SK-N-SH (cell line): Measurements from ENCODE around the gene INSRR.

Source experiments
- CHD2 ChIP-seq: fragments of 150-350 bp; IDR thresholded peaks from 2 replicates; pipeline ENCODE4 v1.6.1; 2018; ENCODE audit warnings: low read length; ENCODE audit not compliant: partially characterized antibody
- EZH2phosphoT487 ChIP-seq: fragments of 200-600 bp; sonication (generic); IDR thresholded peaks from 2 replicates; pipeline ENCODE4 v1.6.1; 2017; ENCODE audit warnings: low read depth, mixed run types, mild to moderate bottlenecking, antibody characterized with exemption, moderate library complexity, borderline replicate concordance
- GATA2 ChIP-seq: sonication (generic); formaldehyde crosslinking; IDR thresholded peaks from 2 replicates; pipeline ENCODE4 v1.5.0; 2020; ENCODE audit warnings: mild to moderate bottlenecking, missing genetic modification reagents
- JUND ChIP-seq: IDR thresholded peaks from 2 replicates; pipeline ENCODE4 v1.4.0; 2012
- MAX ChIP-seq: IDR thresholded peaks from 2 replicates; pipeline ENCODE4 v1.4.0; 2012; ENCODE audit warnings: low read depth
- NFIC ChIP-seq: IDR thresholded peaks from 2 replicates; pipeline ENCODE4 v1.4.0; 2012; ENCODE audit warnings: borderline replicate concordance
- PBX3 ChIP-seq: IDR thresholded peaks from 2 replicates; pipeline ENCODE4; 2012
- RAD21 ChIP-seq: IDR thresholded peaks from 2 replicates; pipeline ENCODE4 v1.6.1; 2012; ENCODE audit warnings: mild to moderate bottlenecking, low read length
- REST ChIP-seq: IDR thresholded peaks from 2 replicates; pipeline ENCODE4 v1.6.1; 2012; ENCODE audit warnings: mild to moderate bottlenecking, low read depth, low read length, moderate library complexity
- TCF12 ChIP-seq: IDR thresholded peaks from 2 replicates; pipeline ENCODE4 v1.4.0; 2012
- TF ChIP-seq, protein P1 (sequence below): fragments of 200-600 bp; sonication (generic); IDR thresholded peaks from 2 replicates; pipeline ENCODE4 v1.6.1; 2017; ENCODE audit warnings: antibody characterized with exemption, mild to moderate bottlenecking, moderate library complexity
- TF ChIP-seq, protein P2 (sequence below): fragments of 150-350 bp; IDR thresholded peaks from 2 replicates; pipeline ENCODE4 v1.6.1; 2016; ENCODE audit warnings: mild to moderate bottlenecking, low read depth, low read length
- TF ChIP-seq, protein P3 (sequence below): fragments of 150-350 bp; IDR thresholded peaks from 2 replicates; pipeline ENCODE4 v1.6.1; 2017; ENCODE audit warnings: antibody characterized with exemption, low read length, low read depth, borderline replicate concordance

GRCh38 chr1:156853761-156854160, 5.2 kb downstream of the INSRR start:
- TF ChIP-seq, protein P1, sequence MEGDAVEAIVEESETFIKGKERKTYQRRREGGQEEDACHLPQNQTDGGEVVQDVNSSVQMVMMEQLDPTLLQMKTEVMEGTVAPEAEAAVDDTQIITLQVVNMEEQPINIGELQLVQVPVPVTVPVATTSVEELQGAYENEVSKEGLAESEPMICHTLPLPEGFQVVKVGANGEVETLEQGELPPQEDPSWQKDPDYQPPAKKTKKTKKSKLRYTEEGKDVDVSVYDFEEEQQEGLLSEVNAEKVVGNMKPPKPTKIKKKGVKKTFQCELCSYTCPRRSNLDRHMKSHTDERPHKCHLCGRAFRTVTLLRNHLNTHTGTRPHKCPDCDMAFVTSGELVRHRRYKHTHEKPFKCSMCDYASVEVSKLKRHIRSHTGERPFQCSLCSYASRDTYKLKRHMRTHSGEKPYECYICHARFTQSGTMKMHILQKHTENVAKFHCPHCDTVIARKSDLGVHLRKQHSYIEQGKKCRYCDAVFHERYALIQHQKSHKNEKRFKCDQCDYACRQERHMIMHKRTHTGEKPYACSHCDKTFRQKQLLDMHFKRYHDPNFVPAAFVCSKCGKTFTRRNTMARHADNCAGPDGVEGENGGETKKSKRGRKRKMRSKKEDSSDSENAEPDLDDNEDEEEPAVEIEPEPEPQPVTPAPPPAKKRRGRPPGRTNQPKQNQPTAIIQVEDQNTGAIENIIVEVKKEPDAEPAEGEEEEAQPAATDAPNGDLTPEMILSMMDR: no peak
- no peak for TF ChIP-seq JUND
- TF ChIP-seq GATA2 (CRISPR knock-in tag): no peak
- TF ChIP-seq RAD21: no peak
- no peak for TF ChIP-seq NFIC
- no peak for TF ChIP-seq TCF12
- no peak for TF ChIP-seq REST
- no peak for TF ChIP-seq PBX3
- TF ChIP-seq EZH2phosphoT487: no peak
- TF ChIP-seq MAX: no peak
- TF ChIP-seq, protein P2, sequence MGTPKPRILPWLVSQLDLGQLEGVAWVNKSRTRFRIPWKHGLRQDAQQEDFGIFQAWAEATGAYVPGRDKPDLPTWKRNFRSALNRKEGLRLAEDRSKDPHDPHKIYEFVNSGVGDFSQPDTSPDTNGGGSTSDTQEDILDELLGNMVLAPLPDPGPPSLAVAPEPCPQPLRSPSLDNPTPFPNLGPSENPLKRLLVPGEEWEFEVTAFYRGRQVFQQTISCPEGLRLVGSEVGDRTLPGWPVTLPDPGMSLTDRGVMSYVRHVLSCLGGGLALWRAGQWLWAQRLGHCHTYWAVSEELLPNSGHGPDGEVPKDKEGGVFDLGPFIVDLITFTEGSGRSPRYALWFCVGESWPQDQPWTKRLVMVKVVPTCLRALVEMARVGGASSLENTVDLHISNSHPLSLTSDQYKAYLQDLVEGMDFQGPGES: no peak
- TF ChIP-seq CHD2: no peak
- TF ChIP-seq, protein P3, sequence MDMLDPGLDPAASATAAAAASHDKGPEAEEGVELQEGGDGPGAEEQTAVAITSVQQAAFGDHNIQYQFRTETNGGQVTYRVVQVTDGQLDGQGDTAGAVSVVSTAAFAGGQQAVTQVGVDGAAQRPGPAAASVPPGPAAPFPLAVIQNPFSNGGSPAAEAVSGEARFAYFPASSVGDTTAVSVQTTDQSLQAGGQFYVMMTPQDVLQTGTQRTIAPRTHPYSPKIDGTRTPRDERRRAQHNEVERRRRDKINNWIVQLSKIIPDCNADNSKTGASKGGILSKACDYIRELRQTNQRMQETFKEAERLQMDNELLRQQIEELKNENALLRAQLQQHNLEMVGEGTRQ: no peak
